Measurements from ENCODE around the gene CAPSL. TPM values are rescaled to one million over a fixed set of nuclear protein-coding genes. Genes with fewer than 3 reads are reported as not detected.

The CAPSL gene
- total and polyA plus RNA-seq, 8 donors, result 1.7 TPM; not detected in 7

DNA sequence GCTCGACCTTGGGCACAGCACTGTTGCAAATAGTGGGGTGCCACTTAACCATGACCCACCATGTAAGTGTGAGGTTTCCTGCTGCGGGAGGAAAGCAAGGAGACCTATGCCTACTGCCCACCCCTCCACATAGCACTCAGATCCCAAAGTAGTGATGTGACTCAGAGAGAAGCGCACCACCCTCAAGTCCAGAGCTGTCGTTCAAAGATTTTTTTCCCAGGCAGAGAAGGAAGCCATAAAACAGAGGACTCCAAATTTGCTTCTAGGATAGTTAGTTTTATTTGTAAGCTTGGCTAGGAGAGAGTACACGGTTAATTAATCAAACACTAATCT lies 33.4 kb upstream of the CAPSL start:
- Histone ChIP-seq H3K27me3 (no peaks in the 10 kb centered on the region), H3K36me3 (no peaks in the 10 kb centered on the region), H3K9me3 (no peaks in the 10 kb centered on the region), H3K4me3 (no peak overlapping the region), H3K4me1 (no peaks in the 10 kb centered on the region), H3K27ac (no peak overlapping the region)
- no peak for TF ChIP-seq CTCF (IDR thresholded peaks at IDR 0.05)
- intact Hi-C loops (cut with DNase I), result no loop called here
- 55 to 59% methylated on average over 5 of the region's 5 CpGs for WGBS, 2 donors
- FAIRE-seq, result no peak
- ATAC-seq, result no peak
- DNase-seq, result no peak

GRCh38 chr5:35971186-35971877 lies 32.9 kb upstream of the CAPSL start:
- intact Hi-C loops (cut with DNase I), result no loop called here
- no peak for ATAC-seq
- no peak for FAIRE-seq
- H3K4me3 ChIP-seq, result no peak overlapping the region
- WGBS, 2 donors, result 63 to 80% methylated on average over 4 of the region's 4 CpGs
- DNase-seq, result no peak
- no peak for TF ChIP-seq CTCF (IDR thresholded peaks at IDR 0.05)
- no peaks in the 10 kb centered on the region for H3K9me3 ChIP-seq
- no peak overlapping the region for H3K27ac ChIP-seq
- no peaks in the 10 kb centered on the region for H3K36me3 ChIP-seq
- H3K27me3 ChIP-seq, result no peaks in the 10 kb centered on the region
- no peaks in the 10 kb centered on the region for H3K4me1 ChIP-seq

DNA sequence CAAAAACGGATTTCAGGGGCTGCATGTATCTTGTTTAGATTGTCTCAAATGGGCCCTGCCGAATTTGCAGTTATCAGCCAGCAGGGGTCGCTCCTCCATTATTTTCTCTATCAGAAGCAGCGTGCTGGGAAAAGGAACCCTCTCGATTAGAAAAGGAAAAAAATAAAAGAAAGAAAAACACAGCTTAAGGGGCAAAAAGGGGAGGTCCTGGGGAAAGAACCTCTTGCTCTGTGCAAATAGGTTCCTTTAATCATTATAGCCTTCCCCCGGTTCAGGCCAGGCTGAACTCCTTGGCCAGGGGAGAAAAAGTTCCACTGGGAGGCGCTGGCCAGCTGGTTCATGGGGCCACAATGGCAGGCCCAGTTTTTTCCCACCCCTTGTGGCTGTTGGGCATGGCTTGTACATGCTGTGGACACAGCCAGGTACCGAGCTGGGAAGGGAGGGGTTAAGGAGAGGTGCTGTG lies 25.0 kb upstream of the CAPSL start:
- ATAC-seq (no peak), DNase-seq (no peak), FAIRE-seq (no peak)
- peaks cover 0 to 3% (median 0%) of the 10 kb centered on the region in 4 donors for H3K27me3 ChIP-seq
- TF ChIP-seq CTCF (IDR thresholded peaks at IDR 0.05), result no peak
- no peaks in the 10 kb centered on the region for H3K36me3 ChIP-seq
- WGBS, 2 donors, result 39 to 41% methylated on average over 8 of the region's 8 CpGs
- no peak overlapping the region for H3K4me3 ChIP-seq
- H3K27ac ChIP-seq, result no peak overlapping the region
- intact Hi-C loops (cut with DNase I), result no loop called here
- no peaks in the 10 kb centered on the region for H3K4me1 ChIP-seq
- no peaks in the 10 kb centered on the region for H3K9me3 ChIP-seq

- H3K9me3 ChIP-seq, result no peaks in the 10 kb centered on the region
- FAIRE-seq (no peak), ATAC-seq (no peak), DNase-seq (no peak)
- no peak overlapping the region for H3K27ac ChIP-seq
- intact Hi-C loops (cut with DNase I), result no loop called here
- TF ChIP-seq CTCF (IDR thresholded peaks at IDR 0.05), result no peak
- H3K4me3 ChIP-seq, result no peak overlapping the region
- H3K36me3 ChIP-seq, result no peaks in the 10 kb centered on the region
- no peaks in the 10 kb centered on the region for H3K4me1 ChIP-seq
- H3K27me3 ChIP-seq, result peaks cover 0 to 4% (median 0%) of the 10 kb centered on the region in 4 donors
- 47 to 75% methylated on average over 7 of the region's 7 CpGs for WGBS, 2 donors
Measured at GRCh38 chr5:35960328-35960727, 21.9 kb upstream of the CAPSL start.

GRCh38 chr5:35956429-35956828 lies 18.0 kb upstream of the CAPSL start:
- Histone ChIP-seq H3K4me1 (no peaks in the 10 kb centered on the region), H3K9me3 (no peaks in the 10 kb centered on the region), H3K36me3 (no peaks in the 10 kb centered on the region), H3K27ac (no peak overlapping the region), H3K27me3 (peaks cover 0 to 4% (median 0%) of the 10 kb centered on the region in 4 donors), H3K4me3 (no peak overlapping the region)
- FAIRE-seq (no peak), DNase-seq (no peak), ATAC-seq (no peak)
- no peak for TF ChIP-seq CTCF (IDR thresholded peaks at IDR 0.05)
- 63 to 91% methylated on average over 1 of the region's 1 CpG for WGBS, 2 donors
- intact Hi-C loops (cut with DNase I), result no loop called here
